Panc1 (cell line): ENCODE measurements around the gene IL2RG.

Experiments
- CTCF ChIP-seq: fragments of 450-650 bp; IDR thresholded peaks from 2 replicates; pipeline ENCODE4 v1.5.1; 2017; ENCODE audit warnings: mild to moderate bottlenecking
- POLR2AphosphoS5 ChIP-seq: IDR thresholded peaks from 2 replicates; pipeline ENCODE4 v1.6.1; 2012; ENCODE audit warnings: mild to moderate bottlenecking, low read depth, low read length, moderate library complexity
- REST ChIP-seq, 2 experiments: IDR thresholded peaks; 2 replicates each; pipeline ENCODE4 v1.6.1; 2011 to 2012; ENCODE audit warnings: low read depth in 2 of 2, control low read depth in 1 of 2, low read length in 1 of 2, mild to moderate bottlenecking in 1 of 2, moderate library complexity in 1 of 2; ENCODE audit not compliant: insufficient read depth in 1 of 2
- TCF7L2 ChIP-seq: IDR thresholded peaks from 2 replicates; pipeline ENCODE4 v1.6.1; 2011; ENCODE audit warnings: mild to moderate bottlenecking, low read depth, low read length, inconsistent platforms

- TF ChIP-seq CTCF (no peak), POLR2AphosphoS5 (no peak), REST (IDR thresholded peaks at IDR 0.05; ENCODE audit: insufficient read depth in 1 of 2, low read depth in 2 of 2, low read length in 1 of 2) (no peak), TCF7L2 (no peak)
Measured at GRCh38 chrX:71160475-71160874, 49.1 kb upstream of the IL2RG start.
